Mesothelial cell of epicardium (in vitro differentiated cells): ENCODE results near the gene GRB10. TPM values are rescaled to one million over a fixed set of nuclear protein-coding genes. Genes with fewer than 3 reads are reported as not detected.

Source experiments
- DNase-seq, 2 experiments: peaks; one replicate each; pipeline ENCODE4 v3.0.0; 2021; ENCODE audit warnings: low spot score in 2 of 2; ENCODE audit not compliant: unreplicated experiment in 2 of 2
- H3K27ac Mint-ChIP-seq: 2 replicates; pipeline ENCODE4 v1.8.0; 2021; ENCODE audit warnings: mixed read lengths
- H3K27me3 Mint-ChIP-seq: 2 replicates; pipeline ENCODE4 v1.8.0; 2021; ENCODE audit warnings: low read depth, mixed read lengths
- H3K36me3 Mint-ChIP-seq: 2 replicates; pipeline ENCODE4 v1.8.0; 2021; ENCODE audit warnings: mixed read lengths
- H3K4me1 Mint-ChIP-seq: 2 replicates; pipeline ENCODE4 v1.8.0; 2021; ENCODE audit warnings: mixed read lengths
- H3K4me3 Mint-ChIP-seq: 2 replicates; pipeline ENCODE4 v1.8.0; 2021; ENCODE audit warnings: mild to moderate bottlenecking, moderate library complexity, mixed read lengths
- H3K9me3 Mint-ChIP-seq: 2 replicates; pipeline ENCODE4 v1.8.0; 2021; ENCODE audit warnings: mixed read lengths
- total RNA-seq: library from RNA; stranded (reverse); gene quantifications from 3 replicates; pipeline ENCODE4 v1.2.1, GENCODE V29; 2021
- TF ChIP-seq, protein P1 (sequence below): fragments of 200-600 bp; sonication (generic); IDR thresholded peaks from one replicate; pipeline ENCODE4 v1.5.0; 2021; ENCODE audit warnings: antibody characterized with exemption; ENCODE audit not compliant: unreplicated experiment

The GRB10 gene
- total RNA-seq, 1 donor from 2014 or later, result 59.2 TPM

GRCh38 chr7:50697748-50698147 is 84.9 kb downstream of the GRB10 start:
- Mint-ChIP-seq H3K27me3 (no peaks in the 10 kb centered on the region), H3K4me3 (no peak overlapping the region), H3K9me3 (no peaks in the 10 kb centered on the region), H3K36me3 (peaks cover 17% of the 10 kb centered on the region), H3K4me1 (peaks cover 11% of the 10 kb centered on the region), H3K27ac (no peak overlapping the region)
- TF ChIP-seq, protein P1, sequence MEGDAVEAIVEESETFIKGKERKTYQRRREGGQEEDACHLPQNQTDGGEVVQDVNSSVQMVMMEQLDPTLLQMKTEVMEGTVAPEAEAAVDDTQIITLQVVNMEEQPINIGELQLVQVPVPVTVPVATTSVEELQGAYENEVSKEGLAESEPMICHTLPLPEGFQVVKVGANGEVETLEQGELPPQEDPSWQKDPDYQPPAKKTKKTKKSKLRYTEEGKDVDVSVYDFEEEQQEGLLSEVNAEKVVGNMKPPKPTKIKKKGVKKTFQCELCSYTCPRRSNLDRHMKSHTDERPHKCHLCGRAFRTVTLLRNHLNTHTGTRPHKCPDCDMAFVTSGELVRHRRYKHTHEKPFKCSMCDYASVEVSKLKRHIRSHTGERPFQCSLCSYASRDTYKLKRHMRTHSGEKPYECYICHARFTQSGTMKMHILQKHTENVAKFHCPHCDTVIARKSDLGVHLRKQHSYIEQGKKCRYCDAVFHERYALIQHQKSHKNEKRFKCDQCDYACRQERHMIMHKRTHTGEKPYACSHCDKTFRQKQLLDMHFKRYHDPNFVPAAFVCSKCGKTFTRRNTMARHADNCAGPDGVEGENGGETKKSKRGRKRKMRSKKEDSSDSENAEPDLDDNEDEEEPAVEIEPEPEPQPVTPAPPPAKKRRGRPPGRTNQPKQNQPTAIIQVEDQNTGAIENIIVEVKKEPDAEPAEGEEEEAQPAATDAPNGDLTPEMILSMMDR, result no peak
- no peak for DNase-seq

DNA sequence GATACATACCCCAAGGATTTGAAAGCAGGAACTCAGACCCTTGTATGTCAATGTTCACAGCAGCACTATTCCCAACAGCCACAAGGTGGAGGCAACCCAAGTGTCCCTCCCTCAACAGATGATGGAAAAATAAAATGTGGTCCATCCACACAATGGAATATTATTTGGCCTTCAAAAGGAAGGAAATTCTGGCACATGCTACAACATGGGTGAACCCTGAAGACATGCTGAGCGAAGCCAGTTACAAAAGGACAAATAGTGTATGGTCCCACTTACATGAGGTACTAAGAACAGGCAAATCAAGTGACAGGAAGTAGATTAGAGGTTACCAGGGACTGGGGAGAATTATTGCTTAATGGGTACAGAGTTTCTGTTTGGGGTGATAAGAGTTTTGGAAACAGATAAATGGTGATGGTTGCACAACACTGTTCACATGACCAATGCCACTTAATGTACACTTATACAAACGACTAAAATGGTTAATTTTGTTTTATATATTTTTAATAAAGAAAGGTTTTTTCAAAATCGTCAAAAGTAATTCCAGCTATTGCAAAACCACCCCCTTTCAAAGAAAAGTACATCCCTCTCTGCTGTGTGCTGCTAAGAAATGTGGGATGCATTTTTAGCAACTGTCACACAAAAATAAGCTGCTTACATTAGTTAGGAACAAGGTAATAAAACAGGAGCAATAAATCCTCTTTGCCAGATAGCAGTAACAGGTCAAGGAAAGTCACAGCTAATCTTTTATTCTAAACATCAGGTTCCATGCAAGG is 85.7 kb downstream of the GRB10 start:
- peaks cover 11% of the 10 kb centered on the region for H3K4me1 Mint-ChIP-seq
- no peaks in the 10 kb centered on the region for H3K27me3 Mint-ChIP-seq
- no peak overlapping the region for H3K4me3 Mint-ChIP-seq
- no peak for DNase-seq
- no peaks in the 10 kb centered on the region for H3K9me3 Mint-ChIP-seq
- peaks cover 17% of the 10 kb centered on the region for H3K36me3 Mint-ChIP-seq
- no peak overlapping the region for H3K27ac Mint-ChIP-seq
- TF ChIP-seq, protein P1, result peak; percentile 46

GRCh38 chr7:50695026-50695425 is 87.7 kb downstream of the GRB10 start:
- Mint-ChIP-seq H3K4me3 (no peak overlapping the region), H3K4me1 (peaks cover 11% of the 10 kb centered on the region), H3K27ac (no peak overlapping the region), H3K9me3 (no peaks in the 10 kb centered on the region), H3K27me3 (no peaks in the 10 kb centered on the region), H3K36me3 (peaks cover 13% of the 10 kb centered on the region)
- TF ChIP-seq, protein P1, result no peak
- DNase-seq, result no peak

GRCh38 chr7:50693455-50694130 is 89.1 kb downstream of the GRB10 start:
- Mint-ChIP-seq H3K9me3 (no peaks in the 10 kb centered on the region), H3K27me3 (no peaks in the 10 kb centered on the region), H3K36me3 (peaks cover 13% of the 10 kb centered on the region), H3K4me1 (peaks cover 11% of the 10 kb centered on the region), H3K27ac (peak overlapping the region; percentile 7), H3K4me3 (no peak overlapping the region)
- TF ChIP-seq, protein P1, result no peak
- no peak for DNase-seq

GRCh38 chr7:50690541-50691011 is 92.1 kb downstream of the GRB10 start:
- no peak overlapping the region for H3K27ac Mint-ChIP-seq
- H3K4me3 Mint-ChIP-seq, result no peak overlapping the region
- H3K4me1 Mint-ChIP-seq, result peaks cover 12% of the 10 kb centered on the region
- TF ChIP-seq, protein P1, result no peak
- DNase-seq, result no peak
- H3K27me3 Mint-ChIP-seq, result no peaks in the 10 kb centered on the region
- H3K36me3 Mint-ChIP-seq, result peaks cover 11% of the 10 kb centered on the region
- no peaks in the 10 kb centered on the region for H3K9me3 Mint-ChIP-seq
